ENCODE measurements around the gene PDE7B. TPM values are rescaled to one million over a fixed set of nuclear protein-coding genes. Genes with fewer than 3 reads are reported as not detected.
A peak's percentile ranks its signal among the peaks of the same experiment; 100 is the strongest.

The PDE7B gene
- total RNA-seq, 3 donors from 2014 or later, result 0.05 to 0.18 TPM; not detected in 1

DNA sequence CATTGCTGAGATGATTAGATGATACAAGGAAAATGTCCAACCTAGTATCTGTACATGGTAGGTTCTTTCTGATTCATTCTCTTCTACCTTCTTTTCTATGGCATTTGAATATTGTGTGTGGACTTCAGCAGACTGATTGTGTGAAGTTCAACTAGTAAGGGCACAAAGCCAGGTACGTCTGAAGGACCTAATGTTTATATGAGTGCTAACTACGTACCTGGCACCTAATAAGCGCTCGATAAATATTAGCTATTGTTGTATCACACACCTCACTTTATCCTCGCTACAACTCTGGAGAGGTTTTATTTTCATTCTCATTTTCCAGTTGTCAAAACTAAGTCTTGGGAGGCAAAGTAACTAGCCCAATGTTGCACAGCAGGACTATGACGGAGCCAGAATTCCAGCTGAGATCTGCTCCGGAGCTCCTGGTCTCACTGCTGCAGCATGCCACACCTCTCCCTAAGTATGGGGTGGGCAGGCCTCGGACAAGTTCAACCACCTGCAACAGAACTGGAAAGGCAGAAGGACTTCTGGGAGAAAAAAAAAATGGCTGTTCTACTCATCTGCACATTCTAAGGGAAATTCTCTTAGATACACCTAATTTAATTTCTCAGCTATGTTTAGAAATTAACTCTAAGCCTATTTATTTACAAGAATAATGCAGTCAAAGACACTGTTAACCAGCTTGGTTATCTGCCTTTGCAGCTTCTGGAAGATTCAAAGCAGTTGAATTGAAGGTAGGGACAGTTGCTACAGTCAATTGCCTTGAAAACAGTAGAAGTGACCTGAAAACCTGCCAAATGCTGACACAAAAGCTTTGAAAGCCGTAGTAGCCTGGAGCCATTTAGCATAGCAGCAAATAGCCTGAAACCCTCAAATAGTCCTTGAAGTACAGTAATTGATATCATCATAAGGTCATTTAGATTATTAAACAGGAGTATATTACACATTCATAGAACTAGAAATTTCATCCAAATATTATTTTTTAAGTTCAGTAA lies 165.0 kb downstream of the PDE7B start:
- H3K9me3 Mint-ChIP-seq, result no peaks in the 10 kb centered on the region
- no peak overlapping the region for H3K4me3 Mint-ChIP-seq
- peaks cover 1% of the 10 kb centered on the region for H3K27me3 Mint-ChIP-seq (ENCODE audit: low read depth)
- H3K36me3 Mint-ChIP-seq (ENCODE audit: insufficient read depth), result no peaks in the 10 kb centered on the region
- DNase-seq, result no peak
- H3K4me1 Mint-ChIP-seq (ENCODE audit: low read depth), result no peaks in the 10 kb centered on the region
- ATAC-seq, result no peak

GRCh38 chr6:136020691-136021090 lies 169.2 kb downstream of the PDE7B start:
- DNase-seq (no peak), ATAC-seq (no peak)
- Mint-ChIP-seq H3K27me3 (ENCODE audit: low read depth) (peaks cover 8% of the 10 kb centered on the region), H3K4me3 (no peak overlapping the region), H3K4me1 (ENCODE audit: low read depth) (no peaks in the 10 kb centered on the region), H3K9me3 (no peaks in the 10 kb centered on the region), H3K36me3 (ENCODE audit: insufficient read depth) (no peaks in the 10 kb centered on the region)

- Mint-ChIP-seq H3K36me3 (ENCODE audit: insufficient read depth) (no peaks in the 10 kb centered on the region), H3K27me3 (ENCODE audit: low read depth) (peaks cover 10% of the 10 kb centered on the region), H3K4me3 (no peak overlapping the region), H3K9me3 (no peaks in the 10 kb centered on the region), H3K4me1 (ENCODE audit: low read depth) (no peaks in the 10 kb centered on the region)
- ATAC-seq (no peak), DNase-seq (no peak)
Observed at GRCh38 chr6:136022224-136022874, 170.8 kb downstream of the PDE7B start.

DNA sequence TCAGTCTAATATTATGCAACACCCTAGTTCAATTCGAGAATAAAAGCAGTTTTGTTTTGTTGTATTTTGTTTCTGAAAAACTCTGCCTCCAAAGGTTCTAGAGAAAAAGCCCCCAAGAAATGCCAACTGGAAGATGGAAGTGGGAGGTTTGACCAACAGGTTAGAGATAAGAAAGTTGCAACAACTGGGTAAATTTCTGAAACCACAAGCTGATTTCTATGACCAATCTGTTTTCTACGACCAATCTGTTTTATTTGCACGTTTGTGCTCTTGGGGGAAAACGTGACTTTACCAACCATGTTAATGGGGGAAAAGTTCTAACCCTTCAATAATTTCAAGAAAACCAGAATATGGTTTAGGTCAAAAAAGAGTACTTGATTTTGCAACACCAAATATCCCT lies 173.2 kb downstream of the PDE7B start:
- Mint-ChIP-seq H3K4me3 (no peak overlapping the region), H3K36me3 (ENCODE audit: insufficient read depth) (no peaks in the 10 kb centered on the region), H3K27me3 (ENCODE audit: low read depth) (peaks cover 10% of the 10 kb centered on the region), H3K4me1 (ENCODE audit: low read depth) (no peaks in the 10 kb centered on the region), H3K9me3 (no peaks in the 10 kb centered on the region)
- DNase-seq, result no peak
- ATAC-seq, result no peak

DNA sequence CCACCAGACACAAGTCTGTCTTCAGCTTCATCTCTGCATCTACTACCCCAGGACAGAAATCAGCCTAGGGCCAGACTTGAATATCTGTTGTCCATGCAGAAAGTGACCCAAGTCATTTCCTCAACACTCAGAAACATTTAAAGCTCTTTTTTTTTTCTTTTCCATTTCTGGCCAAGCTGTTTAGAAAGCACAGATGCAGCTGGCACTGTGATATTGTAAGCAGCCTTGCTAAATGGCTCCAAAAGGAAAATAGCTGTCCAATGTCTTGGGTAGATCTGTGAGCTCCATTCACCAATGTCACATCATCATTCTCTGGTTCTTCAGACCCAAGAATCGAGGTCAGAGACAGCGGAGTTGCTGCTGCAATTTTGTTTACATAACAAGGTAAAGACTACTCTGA lies 174.2 kb downstream of the PDE7B start:
- ATAC-seq, result no peak
- Mint-ChIP-seq H3K4me3 (no peak overlapping the region), H3K36me3 (ENCODE audit: insufficient read depth) (no peaks in the 10 kb centered on the region), H3K27me3 (ENCODE audit: low read depth) (peaks cover 10% of the 10 kb centered on the region), H3K4me1 (ENCODE audit: low read depth) (no peaks in the 10 kb centered on the region), H3K9me3 (no peaks in the 10 kb centered on the region)
- no peak for DNase-seq

GRCh38 chr6:136030131-136030530 lies 178.6 kb downstream of the PDE7B start:
- DNase-seq (no peak), ATAC-seq (no peak)
- Mint-ChIP-seq H3K27me3 (ENCODE audit: low read depth) (peaks cover 2% of the 10 kb centered on the region), H3K36me3 (ENCODE audit: insufficient read depth) (no peaks in the 10 kb centered on the region), H3K4me1 (ENCODE audit: low read depth) (no peaks in the 10 kb centered on the region), H3K9me3 (no peaks in the 10 kb centered on the region), H3K4me3 (no peak overlapping the region)

DNA sequence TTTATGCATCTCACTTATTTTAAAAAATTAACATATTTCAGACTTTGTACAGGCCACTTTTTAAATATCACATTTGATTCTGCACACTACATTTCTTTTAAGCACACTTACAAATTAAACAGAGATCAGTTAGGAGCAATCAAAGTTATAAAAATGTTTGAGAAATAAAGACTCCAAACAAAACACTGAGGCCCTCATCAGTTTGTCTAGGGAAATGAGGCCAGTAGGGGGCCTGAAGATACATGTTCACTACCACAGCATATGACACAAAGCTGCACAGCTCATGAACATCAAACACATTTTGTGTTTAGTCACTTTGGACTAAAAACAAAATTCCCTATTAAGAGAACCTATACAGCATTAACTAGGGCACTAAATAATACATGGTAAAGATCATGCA lies 180.5 kb downstream of the PDE7B start:
- no peaks in the 10 kb centered on the region for H3K36me3 Mint-ChIP-seq (ENCODE audit: insufficient read depth)
- no peak overlapping the region for H3K4me3 Mint-ChIP-seq
- DNase-seq, result no peak
- H3K27me3 Mint-ChIP-seq (ENCODE audit: low read depth), result no peaks in the 10 kb centered on the region
- H3K9me3 Mint-ChIP-seq, result no peaks in the 10 kb centered on the region
- H3K4me1 Mint-ChIP-seq (ENCODE audit: low read depth), result no peaks in the 10 kb centered on the region
- no peak for ATAC-seq

DNA sequence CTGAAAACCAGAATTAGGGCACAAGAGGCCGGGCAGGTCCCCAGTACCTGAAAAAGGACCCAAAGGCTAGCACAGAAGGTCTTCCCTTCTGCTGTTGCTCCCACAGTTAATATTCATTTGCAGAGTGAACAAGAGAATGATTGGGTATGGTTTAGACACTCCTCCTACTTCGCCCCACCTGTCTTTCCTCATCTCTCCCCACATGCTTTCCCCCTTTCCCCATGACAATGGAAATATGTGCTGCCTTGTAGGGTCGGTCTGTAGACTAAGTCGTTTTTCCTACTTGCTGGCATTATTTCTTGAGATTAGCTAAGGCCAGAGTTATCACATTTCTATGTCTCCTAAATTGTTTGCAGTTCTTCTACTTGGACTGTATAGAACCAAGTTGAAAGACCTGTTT lies 181.9 kb downstream of the PDE7B start:
- no peak overlapping the region for H3K4me3 Mint-ChIP-seq
- DNase-seq (no peak), ATAC-seq (no peak)
- no peaks in the 10 kb centered on the region for H3K36me3 Mint-ChIP-seq (ENCODE audit: insufficient read depth)
- H3K4me1 Mint-ChIP-seq (ENCODE audit: low read depth), result peaks cover 3% of the 10 kb centered on the region
- H3K9me3 Mint-ChIP-seq, result no peaks in the 10 kb centered on the region
- H3K27me3 Mint-ChIP-seq (ENCODE audit: low read depth), result peaks cover 2% of the 10 kb centered on the region

DNA sequence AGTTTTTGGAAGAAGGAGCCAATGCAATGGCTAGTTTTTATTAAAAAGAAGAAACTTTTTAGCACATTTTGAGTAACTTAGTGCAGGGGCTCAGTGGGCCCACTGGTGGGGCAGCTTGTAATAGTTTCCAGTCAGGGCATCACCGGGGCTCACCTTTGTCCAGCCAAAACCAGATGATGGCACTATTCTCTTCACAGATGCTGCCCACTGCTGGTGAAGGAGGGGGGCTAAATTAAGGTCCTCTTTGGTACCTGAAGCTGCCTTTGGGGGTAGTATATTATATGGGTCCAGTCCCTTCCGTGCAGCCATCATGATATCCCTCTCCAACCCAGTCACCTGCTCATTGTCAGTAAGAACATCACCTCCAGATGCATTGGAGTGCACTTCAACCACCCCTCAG lies 182.9 kb downstream of the PDE7B start:
- H3K4me3 Mint-ChIP-seq, result no peak overlapping the region
- H3K36me3 Mint-ChIP-seq (ENCODE audit: insufficient read depth), result no peaks in the 10 kb centered on the region
- DNase-seq (no peak), ATAC-seq (no peak)
- peaks cover 3% of the 10 kb centered on the region for H3K4me1 Mint-ChIP-seq (ENCODE audit: low read depth)
- no peaks in the 10 kb centered on the region for H3K9me3 Mint-ChIP-seq
- peaks cover 2% of the 10 kb centered on the region for H3K27me3 Mint-ChIP-seq (ENCODE audit: low read depth)

DNA sequence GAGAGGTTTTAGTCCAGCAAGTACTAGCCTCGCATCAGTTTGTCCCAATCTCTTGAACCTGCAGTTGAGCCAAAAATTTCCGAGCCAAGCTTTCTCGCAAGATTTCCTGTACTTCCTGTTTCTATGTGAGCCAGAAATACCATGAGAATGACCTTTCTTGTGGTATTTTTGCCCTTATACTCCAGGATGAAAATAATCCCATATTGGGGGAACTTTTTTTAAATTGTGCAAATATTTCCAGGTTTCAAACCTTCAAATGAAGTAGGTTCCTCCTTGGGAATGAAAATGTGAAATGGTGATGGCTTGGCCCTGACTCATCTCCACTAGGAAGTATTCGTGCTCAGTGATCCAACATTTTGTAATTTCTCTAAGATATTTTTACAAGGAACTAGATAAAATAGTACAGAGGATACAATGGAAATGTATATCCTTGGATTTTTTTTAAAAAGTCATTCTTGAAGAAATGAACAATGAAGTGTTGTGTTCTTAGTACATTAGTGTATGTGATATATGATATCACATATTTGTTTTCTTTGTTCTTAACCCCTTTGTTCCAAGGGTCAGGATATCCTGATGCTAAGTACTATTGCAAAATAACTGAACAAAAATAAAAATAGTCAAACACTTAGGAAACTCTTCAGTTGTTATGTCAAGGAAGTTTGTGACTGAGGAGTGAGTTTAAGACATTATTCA lies 184.0 kb downstream of the PDE7B start:
- no peak for DNase-seq
- Mint-ChIP-seq H3K4me1 (ENCODE audit: low read depth) (peaks cover 3% of the 10 kb centered on the region), H3K27me3 (ENCODE audit: low read depth) (peaks cover 2% of the 10 kb centered on the region), H3K4me3 (no peak overlapping the region), H3K9me3 (no peaks in the 10 kb centered on the region), H3K36me3 (ENCODE audit: insufficient read depth) (no peaks in the 10 kb centered on the region)
- no peak for ATAC-seq

GRCh38 chr6:136036071-136036380 lies 184.5 kb downstream of the PDE7B start:
- ATAC-seq (no peak), DNase-seq (no peak)
- Mint-ChIP-seq H3K36me3 (ENCODE audit: insufficient read depth) (no peaks in the 10 kb centered on the region), H3K9me3 (no peaks in the 10 kb centered on the region), H3K4me3 (no peak overlapping the region), H3K27me3 (ENCODE audit: low read depth) (peaks cover 2% of the 10 kb centered on the region), H3K4me1 (ENCODE audit: low read depth) (peaks cover 3% of the 10 kb centered on the region)

GRCh38 chr6:136036601-136037000 lies 185.1 kb downstream of the PDE7B start:
- no peak for DNase-seq
- no peaks in the 10 kb centered on the region for H3K9me3 Mint-ChIP-seq
- peaks cover 3% of the 10 kb centered on the region for H3K4me1 Mint-ChIP-seq (ENCODE audit: low read depth)
- H3K27me3 Mint-ChIP-seq (ENCODE audit: low read depth), result peaks cover 5% of the 10 kb centered on the region
- no peaks in the 10 kb centered on the region for H3K36me3 Mint-ChIP-seq (ENCODE audit: insufficient read depth)
- ATAC-seq, result no peak
- H3K4me3 Mint-ChIP-seq, result no peak overlapping the region

DNA sequence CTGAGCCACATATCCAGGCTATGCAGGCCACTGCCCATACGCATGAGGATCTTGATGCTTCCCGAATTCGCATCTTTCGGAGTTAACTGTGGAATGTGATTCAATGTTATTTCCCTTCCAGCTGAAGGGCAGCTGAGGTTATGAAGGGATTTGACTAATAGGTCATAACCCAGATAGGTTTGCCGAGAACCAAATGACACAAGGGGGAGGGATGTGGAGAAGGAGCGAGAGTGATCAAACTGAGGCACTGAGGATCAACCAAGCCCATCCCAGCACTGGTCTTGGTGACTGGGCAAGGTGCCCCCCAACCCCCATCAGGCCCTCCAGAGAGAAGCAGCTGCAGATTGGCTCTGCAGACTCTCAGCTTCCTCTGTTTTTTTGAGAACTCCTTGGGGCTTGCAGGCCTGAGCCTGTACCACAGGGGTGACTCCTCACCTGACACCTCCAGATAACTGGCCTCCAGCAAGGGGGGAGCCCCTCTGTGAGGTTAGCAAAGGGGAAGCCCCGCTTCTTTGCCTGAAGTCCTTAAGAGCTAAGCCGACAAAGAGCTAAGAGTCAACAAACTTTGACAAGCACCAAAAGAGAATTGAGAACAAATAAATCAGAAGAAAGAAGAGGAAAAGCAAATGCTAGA lies 185.9 kb downstream of the PDE7B start:
- Mint-ChIP-seq H3K4me3 (no peak overlapping the region), H3K9me3 (no peaks in the 10 kb centered on the region), H3K36me3 (ENCODE audit: insufficient read depth) (no peaks in the 10 kb centered on the region), H3K4me1 (ENCODE audit: low read depth) (peaks cover 3% of the 10 kb centered on the region), H3K27me3 (ENCODE audit: low read depth) (peaks cover 5% of the 10 kb centered on the region)
- ATAC-seq, result peak; percentile 77 to 83
- DNase-seq, result no peak

DNA sequence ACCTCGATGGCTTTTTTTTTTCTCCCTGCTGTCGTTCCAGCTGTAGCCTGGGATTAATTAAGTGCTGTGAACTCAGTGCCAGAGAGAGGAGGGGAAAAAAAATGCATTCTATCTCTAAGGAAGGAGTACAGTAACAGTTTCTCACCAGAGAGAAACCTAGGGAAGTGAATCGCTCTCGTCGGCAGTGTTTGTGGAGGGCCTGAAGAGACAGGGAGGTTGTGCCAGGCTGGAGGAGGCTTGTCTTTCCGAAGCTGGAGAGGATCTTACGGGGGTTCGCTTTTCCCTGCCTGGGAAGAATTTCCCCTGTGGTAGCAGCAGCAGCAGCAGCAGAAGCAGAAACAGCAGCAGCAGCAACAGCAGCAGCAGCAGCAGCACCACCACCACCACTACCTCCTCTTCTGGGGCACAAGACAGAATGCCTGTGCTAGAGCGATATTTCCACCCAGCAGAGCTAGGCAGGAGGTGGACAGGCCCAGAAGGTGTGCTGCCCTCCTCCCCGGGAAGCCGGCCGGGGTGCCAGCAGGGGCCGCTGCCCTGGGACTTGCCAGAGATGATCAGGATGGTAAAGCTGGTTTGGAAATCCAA lies 186.5 kb downstream of the PDE7B start:
- H3K9me3 Mint-ChIP-seq, result no peaks in the 10 kb centered on the region
- no peak for ATAC-seq
- peaks cover 3% of the 10 kb centered on the region for H3K4me1 Mint-ChIP-seq (ENCODE audit: low read depth)
- no peak for DNase-seq
- H3K27me3 Mint-ChIP-seq (ENCODE audit: low read depth), result peaks cover 5% of the 10 kb centered on the region
- H3K4me3 Mint-ChIP-seq, result no peak overlapping the region
- H3K36me3 Mint-ChIP-seq (ENCODE audit: insufficient read depth), result no peaks in the 10 kb centered on the region

All from activated T-cell treated with anti-CD3 and anti-CD28 coated beads, Interleukin-2, amount 50 U/mL, for 4 hours (primary cell).